ENCODE results near the gene FUT6.

DNA sequence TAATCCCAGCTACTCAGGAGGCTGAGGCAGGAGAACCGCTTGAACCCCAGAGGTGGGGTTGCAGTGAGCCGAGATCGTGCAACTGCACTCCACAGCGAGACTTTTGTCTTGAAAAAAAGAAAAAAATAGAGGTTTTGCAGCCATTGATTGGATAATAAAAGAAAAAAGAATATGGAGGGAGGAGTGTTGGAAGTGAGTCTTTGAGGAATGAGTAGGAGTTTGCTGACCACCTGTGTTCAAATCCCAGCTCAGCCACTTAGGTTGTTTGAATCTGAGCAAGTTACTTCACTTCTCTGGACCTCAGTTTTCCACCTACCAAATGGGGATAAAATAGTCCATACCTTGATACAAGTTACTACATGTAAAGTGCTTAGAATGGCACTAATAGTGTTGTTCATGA, 28.4 kb downstream of the FUT6 start:
- TF ChIP-seq, protein P1, sequence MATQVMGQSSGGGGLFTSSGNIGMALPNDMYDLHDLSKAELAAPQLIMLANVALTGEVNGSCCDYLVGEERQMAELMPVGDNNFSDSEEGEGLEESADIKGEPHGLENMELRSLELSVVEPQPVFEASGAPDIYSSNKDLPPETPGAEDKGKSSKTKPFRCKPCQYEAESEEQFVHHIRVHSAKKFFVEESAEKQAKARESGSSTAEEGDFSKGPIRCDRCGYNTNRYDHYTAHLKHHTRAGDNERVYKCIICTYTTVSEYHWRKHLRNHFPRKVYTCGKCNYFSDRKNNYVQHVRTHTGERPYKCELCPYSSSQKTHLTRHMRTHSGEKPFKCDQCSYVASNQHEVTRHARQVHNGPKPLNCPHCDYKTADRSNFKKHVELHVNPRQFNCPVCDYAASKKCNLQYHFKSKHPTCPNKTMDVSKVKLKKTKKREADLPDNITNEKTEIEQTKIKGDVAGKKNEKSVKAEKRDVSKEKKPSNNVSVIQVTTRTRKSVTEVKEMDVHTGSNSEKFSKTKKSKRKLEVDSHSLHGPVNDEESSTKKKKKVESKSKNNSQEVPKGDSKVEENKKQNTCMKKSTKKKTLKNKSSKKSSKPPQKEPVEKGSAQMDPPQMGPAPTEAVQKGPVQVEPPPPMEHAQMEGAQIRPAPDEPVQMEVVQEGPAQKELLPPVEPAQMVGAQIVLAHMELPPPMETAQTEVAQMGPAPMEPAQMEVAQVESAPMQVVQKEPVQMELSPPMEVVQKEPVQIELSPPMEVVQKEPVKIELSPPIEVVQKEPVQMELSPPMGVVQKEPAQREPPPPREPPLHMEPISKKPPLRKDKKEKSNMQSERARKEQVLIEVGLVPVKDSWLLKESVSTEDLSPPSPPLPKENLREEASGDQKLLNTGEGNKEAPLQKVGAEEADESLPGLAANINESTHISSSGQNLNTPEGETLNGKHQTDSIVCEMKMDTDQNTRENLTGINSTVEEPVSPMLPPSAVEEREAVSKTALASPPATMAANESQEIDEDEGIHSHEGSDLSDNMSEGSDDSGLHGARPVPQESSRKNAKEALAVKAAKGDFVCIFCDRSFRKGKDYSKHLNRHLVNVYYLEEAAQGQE (IDR thresholded peaks at IDR 0.05; ENCODE audit: low read depth), result no peak
- TF ChIP-seq TAF1 (IDR thresholded peaks at IDR 0.05; ENCODE audit: low read depth), result no peak
- no peak for TF ChIP-seq FOXM1 (IDR thresholded peaks at IDR 0.05; ENCODE audit: borderline replicate concordance, low read depth)
- TF ChIP-seq ZBTB7A (IDR thresholded peaks at IDR 0.05; ENCODE audit: low read depth), result no peak
- no peak for TF ChIP-seq EP300 (IDR thresholded peaks at IDR 0.05; ENCODE audit: borderline replicate concordance)
- no peak for TF ChIP-seq TEAD4 (IDR thresholded peaks at IDR 0.05)
- TF ChIP-seq RAD21 (IDR thresholded peaks at IDR 0.05; ENCODE audit: low read depth), result no peak
- TF ChIP-seq EGR1 (IDR thresholded peaks at IDR 0.05), result no peak
- TF ChIP-seq YY1 (IDR thresholded peaks at IDR 0.05; ENCODE audit: low read depth), result no peak
- no peak for TF ChIP-seq NFIC (IDR thresholded peaks at IDR 0.05)
- no peak for TF ChIP-seq CEBPB (IDR thresholded peaks at IDR 0.05)
- TF ChIP-seq, protein P2, sequence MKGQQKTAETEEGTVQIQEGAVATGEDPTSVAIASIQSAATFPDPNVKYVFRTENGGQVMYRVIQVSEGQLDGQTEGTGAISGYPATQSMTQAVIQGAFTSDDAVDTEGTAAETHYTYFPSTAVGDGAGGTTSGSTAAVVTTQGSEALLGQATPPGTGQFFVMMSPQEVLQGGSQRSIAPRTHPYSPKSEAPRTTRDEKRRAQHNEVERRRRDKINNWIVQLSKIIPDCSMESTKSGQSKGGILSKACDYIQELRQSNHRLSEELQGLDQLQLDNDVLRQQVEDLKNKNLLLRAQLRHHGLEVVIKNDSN (IDR thresholded peaks at IDR 0.05), result no peak
- TF ChIP-seq CREB1 (IDR thresholded peaks at IDR 0.05; ENCODE audit: low read depth), result no peak
